Fibroblast of lung (primary cell): ENCODE measurements around the gene BCL7A. TPM values are rescaled to one million over a fixed set of nuclear protein-coding genes. Genes with fewer than 3 reads are reported as not detected.

ENCODE experiments used
- DNase-seq, 2 donors: peaks; one replicate each; pipeline versions ENCODE4 v3.0.0 to v3.0.0-alpha.2; 2010; ENCODE audit warnings: low read depth in 2 of 2
- H2AFZ ChIP-seq: 2 replicates; pipeline ENCODE4 v1.5.1; 2012; ENCODE audit warnings: low read length, control low read depth, inconsistent platforms
- H3K27ac ChIP-seq: 2 replicates; pipeline ENCODE4 v1.5.1; 2011; ENCODE audit warnings: low read length, control low read depth; ENCODE audit not compliant: insufficient read depth
- H3K27me3 ChIP-seq: 2 replicates; pipeline ENCODE4 v1.5.1; 2011; ENCODE audit warnings: mild to moderate bottlenecking, low read length; ENCODE audit not compliant: control insufficient read depth, insufficient read depth
- H3K36me3 ChIP-seq: 2 replicates; pipeline ENCODE4 v1.5.1; 2011; ENCODE audit warnings: low read length; ENCODE audit not compliant: control insufficient read depth, insufficient read depth
- H3K4me1 ChIP-seq: 2 replicates; pipeline ENCODE4 v1.5.1; 2011; ENCODE audit warnings: low read length; ENCODE audit not compliant: control insufficient read depth, insufficient read depth; ENCODE audit errors: extremely low read depth
- H3K4me2 ChIP-seq: 2 replicates; pipeline ENCODE4 v1.5.1; 2011; ENCODE audit warnings: low read length, control low read depth; ENCODE audit not compliant: insufficient read depth; ENCODE audit errors: extremely low read depth
- H3K4me3 ChIP-seq, 4 experiments: fragments of 200-600 bp in 1 of 4; sonication (generic) in 1 of 4; replicated peaks in 1 of 4; 2 replicates each; pipeline ENCODE4 v1.5.1; 2011 to 2016; ENCODE audit warnings: low read length in 4 of 4, low read depth in 3 of 4, mild to moderate bottlenecking in 3 of 4, control low read depth in 2 of 4, inconsistent platforms in 1 of 4, mixed read lengths in 1 of 4; ENCODE audit not compliant: insufficient read depth in 1 of 4; ENCODE audit errors: control extremely low read depth in 1 of 4
- H3K79me2 ChIP-seq: 2 replicates; pipeline ENCODE4 v1.5.1; 2012; ENCODE audit warnings: mild to moderate bottlenecking, low read length, inconsistent platforms; ENCODE audit not compliant: control insufficient read depth, insufficient read depth
- H3K9ac ChIP-seq: 2 replicates; pipeline ENCODE4 v1.5.1; 2011; ENCODE audit warnings: mild to moderate bottlenecking, low read length, control low read depth; ENCODE audit not compliant: insufficient read depth
- H3K9me3 ChIP-seq: 2 replicates; pipeline ENCODE4 v1.5.1; 2012; ENCODE audit warnings: low read depth, low read length; ENCODE audit not compliant: control insufficient read depth, insufficient read depth
- H4K20me1 ChIP-seq: 2 replicates; pipeline ENCODE4 v1.5.1; 2011; ENCODE audit warnings: low read length; ENCODE audit not compliant: control insufficient read depth, insufficient read depth; ENCODE audit errors: extremely low read depth
- EZH2 ChIP-seq: IDR thresholded peaks from 2 replicates; pipeline ENCODE4 v1.5.1; 2012; ENCODE audit warnings: low read length, control low read depth, mild to moderate bottlenecking; ENCODE audit errors: missing control alignments
- polyA plus RNA-seq, 2 donors: library from polyadenylated mRNA; depleted of rRNA in 1 of 2; stranded (reverse) in 1 of 2; unstranded in 1 of 2; fragments of >200 nt; gene quantifications; 2 replicates each; pipeline ENCODE4 v1.2.1, GENCODE V29; 2011 to 2012; ENCODE audit warnings: missing spikeins in 1 of 2
- total RNA-seq: library from RNA; depleted of rRNA; stranded (reverse); fragments of >200 nt; gene quantifications from 2 replicates; pipeline ENCODE4 v1.2.1, GENCODE V29; 2014
- TF ChIP-seq, protein P1 (sequence below), 2 donors: IDR thresholded peaks in 1 of 2; conservative IDR thresholded peaks in 1 of 2; 1 replicate in 1 of 2; 2 replicates in 1 of 2; pipeline ENCODE4 v1.5.1; 2011 to 2012; ENCODE audit warnings: low read length in 2 of 2, control low read depth in 1 of 2, inconsistent platforms in 1 of 2, low read depth in 1 of 2, mild to moderate bottlenecking in 1 of 2

Gene BCL7A
- total and polyA plus RNA-seq, 2 donors (not counting 1 experiment from before 2014, with no cell fraction given): 3.8 to 7.4 TPM

DNA sequence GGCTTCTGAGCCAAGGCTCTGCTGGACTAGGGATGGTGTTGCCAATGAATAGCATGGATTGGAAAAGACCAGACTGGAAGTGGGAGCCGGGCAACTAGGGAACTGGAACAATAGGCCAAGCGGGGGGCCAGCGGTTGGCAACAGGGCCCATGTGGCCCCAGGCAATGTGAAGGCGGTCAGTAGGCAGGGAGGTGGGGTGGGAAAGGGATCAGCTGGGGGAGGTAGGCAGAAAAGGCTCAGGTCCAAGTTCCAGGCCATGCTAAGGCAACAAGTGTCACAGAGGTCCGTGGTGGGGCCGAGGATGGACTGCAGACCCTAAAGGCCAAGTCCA, 42.0 kb downstream of the BCL7A start:
- TF ChIP-seq, protein P1, sequence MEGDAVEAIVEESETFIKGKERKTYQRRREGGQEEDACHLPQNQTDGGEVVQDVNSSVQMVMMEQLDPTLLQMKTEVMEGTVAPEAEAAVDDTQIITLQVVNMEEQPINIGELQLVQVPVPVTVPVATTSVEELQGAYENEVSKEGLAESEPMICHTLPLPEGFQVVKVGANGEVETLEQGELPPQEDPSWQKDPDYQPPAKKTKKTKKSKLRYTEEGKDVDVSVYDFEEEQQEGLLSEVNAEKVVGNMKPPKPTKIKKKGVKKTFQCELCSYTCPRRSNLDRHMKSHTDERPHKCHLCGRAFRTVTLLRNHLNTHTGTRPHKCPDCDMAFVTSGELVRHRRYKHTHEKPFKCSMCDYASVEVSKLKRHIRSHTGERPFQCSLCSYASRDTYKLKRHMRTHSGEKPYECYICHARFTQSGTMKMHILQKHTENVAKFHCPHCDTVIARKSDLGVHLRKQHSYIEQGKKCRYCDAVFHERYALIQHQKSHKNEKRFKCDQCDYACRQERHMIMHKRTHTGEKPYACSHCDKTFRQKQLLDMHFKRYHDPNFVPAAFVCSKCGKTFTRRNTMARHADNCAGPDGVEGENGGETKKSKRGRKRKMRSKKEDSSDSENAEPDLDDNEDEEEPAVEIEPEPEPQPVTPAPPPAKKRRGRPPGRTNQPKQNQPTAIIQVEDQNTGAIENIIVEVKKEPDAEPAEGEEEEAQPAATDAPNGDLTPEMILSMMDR (conservative IDR thresholded peaks at IDR 0.05 in 1 of 2, IDR thresholded peaks at IDR 0.05 in 1 of 2; ENCODE audit: low read depth in 1 of 2, low read length in 2 of 2): no peak
- TF ChIP-seq EZH2: no peak
- Histone ChIP-seq H3K36me3 (peaks cover 3% of the 10 kb centered on the region), H3K9ac (no peak overlapping the region), H4K20me1 (no peaks in the 10 kb centered on the region), H3K27ac (peak overlapping the region; percentile 81), H3K27me3 (no peaks in the 10 kb centered on the region), H2AFZ (no peak overlapping the region), H3K4me2 (peak overlapping the region; percentile 60), H3K9me3 (no peaks in the 10 kb centered on the region), H3K4me1 (peaks cover 35% of the 10 kb centered on the region), H3K79me2 (no peaks in the 10 kb centered on the region), H3K4me3 (peak overlapping the region in 1 of 4 experiments; percentile 23)
- no peak for DNase-seq

DNA sequence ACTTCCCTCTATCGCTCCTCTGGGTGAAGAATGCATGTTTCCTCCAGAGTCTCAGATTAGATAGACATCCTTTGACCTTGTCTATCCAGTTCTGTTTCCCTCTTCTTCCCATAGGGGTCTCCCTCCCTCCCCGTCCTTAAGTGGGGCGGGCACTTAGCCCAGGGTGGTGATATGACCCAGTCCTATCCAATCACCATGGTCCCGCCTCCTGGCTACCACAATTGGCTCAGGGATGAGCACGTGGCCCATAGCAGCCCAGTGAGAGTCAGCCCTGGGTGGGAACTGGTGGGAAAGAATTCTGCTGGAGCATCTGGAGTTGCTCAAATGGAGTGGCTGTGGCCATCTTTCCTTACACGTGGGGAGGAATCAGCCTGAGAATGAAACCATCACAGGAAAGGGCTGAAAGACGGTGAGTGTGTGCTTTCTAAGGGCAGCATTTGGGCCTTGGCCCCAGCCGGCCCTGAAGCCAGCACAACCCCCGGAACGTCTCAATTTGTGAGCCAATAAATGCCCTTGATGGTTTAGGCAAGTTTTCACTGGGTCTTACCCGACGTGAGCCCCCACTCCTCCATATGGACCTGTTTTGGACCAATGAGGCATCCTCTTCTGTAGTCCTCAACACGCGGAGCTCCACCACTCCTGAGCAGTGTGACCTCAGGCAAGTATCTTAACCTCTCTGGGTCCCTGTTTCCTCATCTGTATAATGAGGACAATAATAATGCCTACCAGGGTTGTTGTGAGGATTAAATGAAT, 42.5 kb downstream of the BCL7A start:
- H3K27ac ChIP-seq: peak overlapping the region; percentile 81
- peaks cover 35% of the 10 kb centered on the region for H3K4me1 ChIP-seq
- H2AFZ ChIP-seq: no peak overlapping the region
- no peaks in the 10 kb centered on the region for H3K9me3 ChIP-seq
- H3K27me3 ChIP-seq: no peaks in the 10 kb centered on the region
- TF ChIP-seq, protein P1 (conservative IDR thresholded peaks at IDR 0.05 in 1 of 2, IDR thresholded peaks at IDR 0.05 in 1 of 2; ENCODE audit: low read depth in 1 of 2, low read length in 2 of 2): peak; percentile 38 to 53
- TF ChIP-seq EZH2: no peak
- no peaks in the 10 kb centered on the region for H4K20me1 ChIP-seq
- H3K4me2 ChIP-seq: peak overlapping the region; percentile 1
- DNase-seq: peak; percentile 89 to 97
- peak overlapping the region; percentile 16 for H3K9ac ChIP-seq
- peaks cover 3% of the 10 kb centered on the region for H3K36me3 ChIP-seq
- peak overlapping the region in 1 of 4 experiments; percentile 27 for H3K4me3 ChIP-seq
- H3K79me2 ChIP-seq: no peaks in the 10 kb centered on the region

DNA sequence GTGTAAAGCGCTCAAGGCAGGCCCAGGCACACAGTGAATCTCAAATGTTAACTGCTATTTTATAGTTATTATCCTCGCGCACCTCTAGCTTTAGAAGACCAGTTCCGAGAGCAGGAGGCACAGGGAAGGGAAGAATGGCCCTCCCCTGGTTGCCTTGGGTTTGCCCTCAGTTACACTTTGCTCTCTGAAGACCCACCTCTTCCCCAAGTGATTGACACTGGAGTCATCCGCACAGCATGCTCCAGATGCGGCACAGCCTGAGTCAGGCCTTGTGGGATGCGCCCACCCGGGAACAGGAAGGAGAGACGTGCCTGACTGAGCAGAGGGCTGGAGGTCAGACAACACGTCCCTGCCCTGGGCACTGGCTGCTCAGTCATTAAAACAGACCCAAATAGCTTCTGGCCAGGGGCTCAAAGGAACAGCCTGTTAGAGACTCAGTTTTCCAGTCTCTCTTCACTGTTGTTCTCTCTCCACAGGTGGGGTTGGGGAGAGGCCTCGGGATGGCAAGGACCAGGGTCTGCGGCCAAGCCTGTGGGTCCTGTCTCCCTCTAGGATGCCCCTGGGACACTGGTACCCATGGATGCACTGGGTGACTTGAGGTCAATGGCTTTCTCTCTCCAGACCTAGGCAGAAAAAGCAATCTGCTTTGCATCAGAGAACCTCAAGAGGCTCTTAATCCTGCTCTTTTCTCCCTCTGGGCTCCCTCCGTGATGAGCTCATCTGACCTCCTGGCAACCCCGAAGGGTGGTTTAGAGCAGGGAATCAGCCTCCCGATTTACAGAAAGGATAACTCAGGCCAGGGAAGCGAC, 43.3 kb downstream of the BCL7A start:
- TF ChIP-seq, protein P1 (conservative IDR thresholded peaks at IDR 0.05 in 1 of 2, IDR thresholded peaks at IDR 0.05 in 1 of 2; ENCODE audit: low read depth in 1 of 2, low read length in 2 of 2): no peak
- no peak for TF ChIP-seq EZH2
- H3K9ac ChIP-seq: peak overlapping the region; percentile 16
- peak overlapping the region in 1 of 4 experiments; percentile 27 for H3K4me3 ChIP-seq
- peak overlapping the region; percentile 1 for H3K4me2 ChIP-seq
- H3K9me3 ChIP-seq: no peaks in the 10 kb centered on the region
- peaks cover 3% of the 10 kb centered on the region for H3K36me3 ChIP-seq
- peaks cover 34% of the 10 kb centered on the region for H3K4me1 ChIP-seq
- H4K20me1 ChIP-seq: no peaks in the 10 kb centered on the region
- H3K79me2 ChIP-seq: no peaks in the 10 kb centered on the region
- peak overlapping the region; percentile 81 for H3K27ac ChIP-seq
- no peak overlapping the region for H2AFZ ChIP-seq
- no peaks in the 10 kb centered on the region for H3K27me3 ChIP-seq
- DNase-seq: peak; percentile 81 to 88
